ENCODE measurements around the gene ST3GAL4.
A peak's percentile ranks its signal among the peaks of the same experiment; 100 is the strongest.
"Not testable (repeated sequence)": the region's sequence is repeated elsewhere in the genome, so short reads cannot be mapped to it uniquely, and the experiment has no call there.

The ST3GAL4 gene

DNA sequence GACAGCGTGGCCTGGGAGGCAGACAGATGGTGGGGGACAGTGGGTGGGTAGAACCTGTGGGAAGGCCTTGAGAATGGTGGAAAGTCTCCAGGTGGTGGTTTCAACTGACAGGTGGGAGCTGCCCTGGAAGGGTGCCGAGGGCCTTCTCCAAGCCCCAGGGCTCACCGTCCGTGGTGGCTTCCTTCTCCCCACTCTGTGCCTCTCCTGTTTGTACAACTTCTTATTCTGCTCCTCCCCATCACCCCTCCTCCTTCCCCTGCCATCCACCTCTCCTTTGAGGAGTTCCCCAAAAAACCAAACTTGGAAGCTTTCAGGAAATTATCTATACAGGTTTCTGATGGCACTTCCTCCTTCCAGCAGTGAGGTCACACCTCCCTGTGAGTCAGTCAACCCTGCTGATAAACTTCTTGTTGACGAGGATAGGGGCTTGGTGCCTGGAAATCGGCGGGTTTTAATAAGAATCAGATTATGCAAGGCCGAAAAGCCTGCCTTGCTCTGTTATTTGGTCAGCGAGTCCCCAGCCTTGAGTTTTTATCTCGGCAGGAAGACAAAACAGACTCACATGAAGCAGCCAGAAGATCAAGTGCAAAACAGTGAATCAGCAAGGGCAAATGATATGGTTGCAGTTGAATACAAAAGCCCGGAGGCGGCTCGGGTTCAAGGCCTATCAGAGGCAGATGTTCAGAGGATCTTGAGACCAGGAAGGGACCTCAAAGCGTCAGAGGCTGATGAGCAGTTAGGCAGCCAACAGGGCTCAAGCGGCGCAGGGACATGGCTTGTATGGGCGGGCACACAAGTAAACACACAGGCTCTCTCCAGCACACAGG is 9.5 kb upstream of the ST3GAL4 start:
- peaks cover 0 to 71% (median 30%) of the 10 kb centered on the region in 11 experiments; a peak in 18 of 22 replicates for H4K20me1 ChIP-seq
- no peaks in the 10 kb centered on the region for H3K27me3 ChIP-seq
- H3K9ac ChIP-seq, result peak overlapping the region in 9 of 11 experiments; percentile 6 to 60 (median 46); a peak in 16 of 22 replicates
- TF ChIP-seq Cebpa-rat (IDR thresholded peaks at IDR 0.05), result no peak
- peak overlapping the region in 1 of 10 experiments; percentile 31; a peak in 1 of 20 replicates for H3K4me3 ChIP-seq
- peaks cover 62 to 80% (median 72%) of the 10 kb centered on the region in 10 experiments for H3K4me1 ChIP-seq
- H3K4me2 ChIP-seq, result peak overlapping the region; percentile 69 to 89 (median 77)
- H3K36me3 ChIP-seq, result peaks cover 21 to 65% (median 48%) of the 10 kb centered on the region in 11 experiments; a peak in 21 of 22 replicates
- peak overlapping the region; percentile 43 to 71 (median 60); a peak in 20 of 22 replicates for H3K27ac ChIP-seq
- H3K9me3 ChIP-seq (replicated peaks in 1 of 11), result no peaks in the 10 kb centered on the region

DNA sequence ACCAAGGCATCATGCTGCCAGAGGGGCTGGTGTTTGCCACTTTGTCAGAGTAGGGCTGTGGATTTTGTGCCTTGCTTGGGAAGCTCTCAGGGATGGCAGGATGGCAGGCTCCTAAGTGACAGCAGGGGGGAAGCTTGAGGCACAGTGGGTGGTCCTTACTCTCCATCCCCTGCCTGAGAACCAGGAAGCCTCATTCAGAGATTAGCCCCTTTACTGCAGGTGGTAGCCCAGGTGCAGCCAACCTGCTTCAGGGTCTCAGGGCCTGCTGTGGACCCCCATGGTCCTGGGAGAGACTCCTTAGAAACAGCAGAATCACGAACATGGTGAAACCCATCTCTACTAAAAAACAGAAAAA is 8.9 kb upstream of the ST3GAL4 start:
- peak overlapping the region in 10 of 11 experiments; percentile 43 to 71 (median 60); a peak in 20 of 22 replicates for H3K27ac ChIP-seq
- no peaks in the 10 kb centered on the region for H3K27me3 ChIP-seq
- peak overlapping the region; percentile 69 to 89 (median 77) for H3K4me2 ChIP-seq
- peaks cover 0 to 66% (median 30%) of the 10 kb centered on the region in 11 experiments; a peak in 18 of 22 replicates for H4K20me1 ChIP-seq
- peaks cover 62 to 80% (median 72%) of the 10 kb centered on the region in 10 experiments for H3K4me1 ChIP-seq
- H3K36me3 ChIP-seq, result peaks cover 21 to 65% (median 45%) of the 10 kb centered on the region in 11 experiments; a peak in 21 of 22 replicates
- H3K9ac ChIP-seq, result peak overlapping the region in 10 of 11 experiments; percentile 6 to 60 (median 44); a peak in 16 of 22 replicates
- TF ChIP-seq Cebpa-rat (IDR thresholded peaks at IDR 0.05), result no peak
- H3K9me3 ChIP-seq (replicated peaks in 1 of 11), result no peaks in the 10 kb centered on the region
- peak overlapping the region in 1 of 10 experiments; percentile 31; a peak in 2 of 20 replicates for H3K4me3 ChIP-seq

GRCh38 chr11:126346946-126347345 is 8.5 kb upstream of the ST3GAL4 start:
- Histone ChIP-seq H3K27ac (peak overlapping the region in 9 of 11 experiments; percentile 43 to 71 (median 61); a peak in 15 of 22 replicates), H3K4me1 (peaks cover 62 to 80% (median 72%) of the 10 kb centered on the region in 10 experiments), H3K36me3 (peaks cover 21 to 63% (median 42%) of the 10 kb centered on the region in 11 experiments; a peak in 21 of 22 replicates), H3K4me2 (peak overlapping the region; percentile 69 to 89 (median 77)), H4K20me1 (peaks cover 0 to 62% (median 30%) of the 10 kb centered on the region in 11 experiments; a peak in 18 of 22 replicates), H3K9ac (peak overlapping the region in 9 of 11 experiments; percentile 6 to 60 (median 46); a peak in 12 of 22 replicates)
- not testable (repeated sequence) for H3K27me3 ChIP-seq; H3K9me3 ChIP-seq (replicated peaks in 1 of 11); H3K4me3 ChIP-seq

DNA sequence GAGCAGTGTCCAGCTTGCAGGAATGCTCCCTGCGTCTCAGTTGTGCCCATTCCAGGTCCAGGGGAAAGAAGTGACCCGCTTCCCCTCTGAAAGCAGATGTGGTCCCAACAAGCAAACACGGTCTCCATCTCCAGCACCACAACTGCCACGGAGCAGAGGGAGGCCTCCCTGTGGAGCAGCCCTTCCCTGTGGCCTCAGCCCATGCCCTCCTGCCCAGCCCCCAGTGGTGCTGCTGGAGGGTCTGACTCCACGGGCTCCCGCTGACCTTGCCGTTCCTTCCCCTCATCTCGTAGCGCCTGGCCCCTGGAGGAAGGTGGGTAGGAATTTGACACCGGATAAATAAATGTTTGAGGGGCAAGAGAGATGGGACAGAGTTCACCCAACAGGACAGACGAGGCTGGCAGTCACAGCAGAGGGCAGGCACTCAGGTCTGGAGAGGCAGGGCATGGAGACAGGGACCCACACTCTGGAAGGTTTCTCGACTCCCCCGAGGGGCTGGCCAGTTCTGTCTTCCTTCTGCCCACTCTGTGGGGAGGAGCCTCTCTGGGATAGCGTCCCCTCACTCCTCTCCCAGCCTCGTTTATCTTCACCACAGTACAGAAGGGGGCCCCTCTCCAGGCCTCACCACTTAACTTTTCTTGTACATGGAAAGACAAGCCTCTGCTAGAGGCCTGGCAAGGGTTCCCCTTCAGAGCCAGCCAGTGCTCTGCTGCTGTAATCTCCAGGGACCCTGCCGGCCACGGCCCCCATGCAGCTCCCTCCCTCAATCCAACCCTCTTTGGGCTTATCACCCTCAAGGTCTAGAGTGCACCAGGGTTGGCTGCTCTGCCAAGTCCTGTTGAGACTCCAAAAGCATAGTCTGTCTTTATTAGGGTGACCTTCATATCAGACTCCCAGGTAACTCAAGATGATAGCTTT is 7.5 kb upstream of the ST3GAL4 start:
- Histone ChIP-seq H3K4me1 (peaks cover 66 to 84% (median 73%) of the 10 kb centered on the region in 10 experiments), H3K27me3 (no peaks in the 10 kb centered on the region), H3K4me2 (peak overlapping the region; percentile 26 to 89 (median 77)), H3K9ac (peak overlapping the region in 6 of 11 experiments; percentile 13 to 55 (median 34); a peak in 8 of 22 replicates), H4K20me1 (peaks cover 0 to 57% (median 30%) of the 10 kb centered on the region in 11 experiments; a peak in 18 of 22 replicates), H3K4me3 (no peak overlapping the region), H3K9me3 (replicated peaks in 1 of 11) (no peaks in the 10 kb centered on the region), H3K27ac (peak overlapping the region in 7 of 11 experiments; percentile 5 to 52 (median 26); a peak in 10 of 22 replicates), H3K36me3 (peaks cover 20 to 54% (median 35%) of the 10 kb centered on the region in 11 experiments; a peak in 21 of 22 replicates)
- no peak for TF ChIP-seq Cebpa-rat (IDR thresholded peaks at IDR 0.05)

- Histone ChIP-seq H3K27ac (peak overlapping the region in 5 of 11 experiments; percentile 1 to 52 (median 26); a peak in 1 of 22 replicates), H3K4me3 (no peak overlapping the region), H3K4me1 (peaks cover 76 to 94% (median 82%) of the 10 kb centered on the region in 10 experiments), H3K27me3 (no peaks in the 10 kb centered on the region), H3K4me2 (peak overlapping the region; percentile 2 to 89 (median 77); a peak in 19 of 22 replicates), H3K9ac (peak overlapping the region in 1 of 11 experiments; percentile 26; a peak in 1 of 22 replicates), H3K9me3 (replicated peaks in 1 of 11) (no peaks in the 10 kb centered on the region), H3K36me3 (peaks cover 11 to 44% (median 25%) of the 10 kb centered on the region in 11 experiments; a peak in 20 of 22 replicates), H4K20me1 (peaks cover 0 to 47% (median 30%) of the 10 kb centered on the region in 11 experiments; a peak in 18 of 22 replicates)
- TF ChIP-seq Cebpa-rat (IDR thresholded peaks at IDR 0.05), result no peak
These were observed 6.5 kb upstream of the ST3GAL4 start for GRCh38 chr11:126348806-126349582.

GRCh38 chr11:126350836-126351235 is 4.7 kb upstream of the ST3GAL4 start:
- Histone ChIP-seq H3K27me3 (no peaks in the 10 kb centered on the region), H3K9ac (no peak overlapping the region; a peak in 1 of 22 replicates), H3K9me3 (replicated peaks in 1 of 11) (no peaks in the 10 kb centered on the region), H3K4me1 (peaks cover 74 to 91% (median 83%) of the 10 kb centered on the region in 10 experiments), H4K20me1 (peaks cover 0 to 34% (median 22%) of the 10 kb centered on the region in 11 experiments; a peak in 16 of 22 replicates), H3K4me3 (no peak overlapping the region), H3K27ac (peak overlapping the region in 2 of 11 experiments; percentile 54 to 93; a peak in 3 of 22 replicates), H3K4me2 (peak overlapping the region; percentile 46 to 99 (median 95); a peak in 16 of 22 replicates), H3K36me3 (peaks cover 0 to 26% (median 9%) of the 10 kb centered on the region in 11 experiments; a peak in 9 of 22 replicates)
- no peak for TF ChIP-seq Cebpa-rat (IDR thresholded peaks at IDR 0.05)

DNA sequence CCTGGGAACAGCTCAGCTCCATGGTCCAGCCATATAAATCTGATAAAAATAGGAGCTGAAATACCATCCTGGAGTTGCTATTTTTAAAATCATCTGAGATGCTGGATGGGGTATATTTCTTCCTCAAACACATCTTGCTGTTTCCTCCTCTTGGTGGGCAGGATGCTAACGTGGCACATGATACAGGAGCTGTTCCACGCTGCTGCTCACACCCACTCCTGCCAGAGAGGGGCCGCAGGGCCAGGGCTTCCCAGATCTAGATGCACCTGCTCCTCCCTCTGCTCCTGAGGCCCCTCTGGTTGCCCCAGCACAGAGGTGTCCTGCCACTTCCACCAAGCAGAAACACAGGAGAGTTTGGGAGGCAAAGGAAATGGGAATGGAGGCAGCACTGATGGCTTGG is 3.3 kb upstream of the ST3GAL4 start:
- H3K27ac ChIP-seq, result peak overlapping the region in 8 of 11 experiments; percentile 37 to 93 (median 53); a peak in 12 of 22 replicates
- H3K9ac ChIP-seq, result peak overlapping the region in 3 of 11 experiments; percentile 3 to 39 (median 32); a peak in 4 of 22 replicates
- H3K4me2 ChIP-seq, result peak overlapping the region; percentile 46 to 99 (median 95)
- peaks cover 0 to 23% (median 14%) of the 10 kb centered on the region in 11 experiments; a peak in 14 of 22 replicates for H4K20me1 ChIP-seq
- no peak for TF ChIP-seq Cebpa-rat (IDR thresholded peaks at IDR 0.05)
- H3K4me3 ChIP-seq, result no peak overlapping the region; a peak in 1 of 20 replicates
- H3K9me3 ChIP-seq (replicated peaks in 1 of 11), result no peaks in the 10 kb centered on the region
- H3K27me3 ChIP-seq, result no peaks in the 10 kb centered on the region
- peaks cover 0 to 26% (median 9%) of the 10 kb centered on the region in 11 experiments; a peak in 9 of 22 replicates for H3K36me3 ChIP-seq
- peaks cover 73 to 91% (median 82%) of the 10 kb centered on the region in 10 experiments for H3K4me1 ChIP-seq
